GM18907 (cell line): Measurements from ENCODE around the gene PIGW.
"Not testable (repeated sequence)": the region's sequence is repeated elsewhere in the genome, so short reads cannot be mapped to it uniquely, and the experiment has no call there.

Experiments
- ATAC-seq: cut with Tn5 transposase; IDR thresholded peaks from one replicate; pipeline ENCODE4 v1.9.1; 2021; ENCODE audit warnings: mild to moderate bottlenecking, moderate library complexity; ENCODE audit not compliant: unreplicated experiment

Gene PIGW

DNA sequence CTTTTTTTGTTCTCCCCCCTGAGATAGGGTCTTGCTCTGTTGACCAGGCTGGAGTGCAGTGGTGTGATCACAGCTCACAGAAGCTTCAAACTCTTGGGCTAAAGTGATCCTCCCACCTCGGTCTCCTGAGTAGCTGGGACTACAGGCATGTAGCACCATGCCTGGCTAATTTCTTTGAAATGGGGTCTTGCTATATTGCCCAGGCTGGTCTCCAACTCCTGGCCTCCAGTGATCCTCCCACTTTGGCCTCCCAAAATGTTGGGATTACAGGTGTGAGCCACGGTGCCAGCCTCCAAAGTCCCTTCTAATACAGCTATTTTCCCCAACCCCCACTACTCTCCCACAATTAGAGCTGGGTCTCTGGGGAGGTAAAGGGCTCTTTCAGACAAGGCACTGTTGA lies 26.3 kb upstream of the PIGW start:
- not testable (repeated sequence) for ATAC-seq

- ATAC-seq = no peak
Measured at GRCh38 chr17:36509272-36509985, 25.4 kb upstream of the PIGW start.

GRCh38 chr17:36510636-36511035 lies 24.2 kb upstream of the PIGW start:
- ATAC-seq = no peak

- ATAC-seq = no peak
Measured at GRCh38 chr17:36511216-36511615, 23.6 kb upstream of the PIGW start.

DNA sequence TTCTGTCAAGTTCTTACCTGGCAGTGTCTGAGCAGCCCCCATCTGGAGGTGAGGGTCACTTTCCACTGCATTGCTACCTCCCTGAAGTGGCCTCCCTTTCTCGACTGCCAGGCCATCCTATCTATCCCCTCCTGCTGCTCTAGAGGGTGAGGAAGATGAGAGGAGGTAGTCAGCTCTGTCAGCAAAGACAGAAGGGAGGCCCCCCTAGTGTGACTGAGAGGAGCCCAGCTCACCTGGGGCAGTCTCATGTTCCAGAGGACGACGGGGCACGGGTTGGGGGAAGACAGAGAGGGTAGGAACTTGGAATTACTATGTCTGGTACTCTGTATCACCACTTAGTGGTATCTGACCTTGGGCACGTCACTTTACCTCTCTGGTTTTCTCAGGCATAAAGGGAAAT lies 22.1 kb upstream of the PIGW start:
- ATAC-seq = no peak

GRCh38 chr17:36514856-36515255 lies 19.9 kb upstream of the PIGW start:
- no peak for ATAC-seq

GRCh38 chr17:36515837-36516236 lies 18.9 kb upstream of the PIGW start:
- no peak for ATAC-seq

GRCh38 chr17:36523113-36523512 lies 11.7 kb upstream of the PIGW start:
- ATAC-seq = no peak

GRCh38 chr17:36524428-36524876 lies 10.3 kb upstream of the PIGW start:
- no peak for ATAC-seq

DNA sequence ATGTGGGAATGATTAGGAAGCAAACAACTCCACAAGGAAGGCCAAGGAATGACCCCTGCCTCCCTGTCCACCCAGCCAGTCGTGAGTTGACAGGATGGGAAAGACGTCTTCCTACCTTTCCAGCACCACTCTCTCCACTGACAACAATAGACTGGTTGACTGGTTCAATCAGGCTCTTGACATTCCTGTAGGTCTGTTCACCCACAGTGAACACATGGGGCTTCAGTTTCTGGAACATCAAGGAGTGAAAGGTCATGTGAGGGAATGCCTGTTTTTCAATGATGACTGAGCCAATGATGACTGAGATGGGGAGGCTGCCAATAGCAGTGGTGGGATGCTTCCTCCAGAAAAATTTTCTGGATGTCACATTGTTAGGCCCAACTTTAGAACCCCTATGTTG lies 9.7 kb upstream of the PIGW start:
- no peak for ATAC-seq

DNA sequence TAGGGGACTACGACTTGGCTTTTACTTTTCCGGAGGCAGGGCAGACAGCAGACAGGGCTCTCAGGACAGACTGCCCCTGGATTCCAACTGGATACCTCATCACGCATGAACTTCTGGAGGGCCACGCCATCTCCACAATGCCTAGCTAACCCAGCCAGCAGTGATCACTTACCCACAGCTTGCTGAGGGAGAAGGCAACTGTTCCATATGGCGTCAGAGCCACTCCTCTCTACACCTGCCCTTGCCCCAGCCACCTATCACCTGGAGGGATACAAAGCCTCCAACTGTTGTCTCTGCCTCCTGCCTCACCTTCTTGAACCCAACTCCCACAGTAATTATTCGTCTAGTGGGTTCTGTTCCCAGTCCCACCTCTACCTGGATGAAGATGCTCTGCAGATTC lies 8.9 kb upstream of the PIGW start:
- ATAC-seq = no peak

GRCh38 chr17:36527621-36528250 lies 7.1 kb upstream of the PIGW start:
- ATAC-seq = no peak

GRCh38 chr17:36529121-36529520 lies 5.7 kb upstream of the PIGW start:
- ATAC-seq = no peak

GRCh38 chr17:36532435-36532975 lies 2.3 kb upstream of the PIGW start:
- no peak for ATAC-seq

DNA sequence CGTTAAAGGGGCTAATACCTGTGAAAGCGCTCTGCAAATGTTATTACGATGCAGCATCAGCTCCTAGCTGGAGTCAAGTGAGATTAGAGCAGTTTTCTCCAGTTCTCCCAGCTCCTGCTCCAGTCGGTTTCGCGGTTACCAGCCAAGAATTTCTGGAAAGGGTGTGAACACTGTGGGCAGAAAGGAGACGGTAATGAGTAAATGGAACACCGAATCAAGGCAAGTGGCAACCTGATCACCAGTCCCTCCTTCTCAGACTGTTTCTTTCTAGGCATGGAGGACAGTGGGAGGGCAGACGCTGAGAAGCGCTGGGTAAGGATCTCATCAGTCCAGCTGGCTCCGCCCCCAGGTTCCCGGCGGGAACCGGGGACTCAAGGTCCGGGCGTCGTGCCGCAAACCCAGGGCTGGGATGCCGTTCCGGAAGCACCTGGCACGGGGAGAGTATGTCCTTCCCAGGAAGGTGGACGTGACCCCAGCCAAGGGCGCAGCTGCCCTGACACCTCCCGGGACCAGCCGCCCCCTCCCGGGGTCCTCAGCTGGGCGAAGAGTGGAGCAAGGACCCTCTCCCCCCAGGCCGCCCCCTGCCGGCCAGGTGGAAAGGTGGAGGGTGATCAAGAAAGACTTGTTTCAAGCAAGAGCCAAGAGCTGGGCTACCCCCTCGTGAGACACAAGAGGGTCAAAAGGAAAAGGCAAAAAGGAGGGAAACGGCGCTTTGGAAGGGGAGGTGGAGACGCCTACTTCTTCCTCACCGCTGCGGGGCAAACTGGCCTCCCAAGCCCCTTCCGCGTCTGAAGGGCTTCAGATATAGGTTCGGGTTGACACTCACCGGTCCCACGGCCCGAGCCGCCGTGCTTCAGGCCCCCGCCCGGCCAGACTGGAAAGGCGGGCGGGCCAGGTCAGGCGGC lies 600 bp upstream of the PIGW start:
- peak; percentile 33 for ATAC-seq

GRCh38 chr17:36535669-36536081 lies 888 bp downstream of the PIGW start:
- ATAC-seq = peak; percentile 16

- ATAC-seq = no peak
Measured at GRCh38 chr17:36540696-36541095, 5.9 kb downstream of the PIGW start.

- no peak for ATAC-seq
Measured at GRCh38 chr17:36542755-36543154, 8.0 kb downstream of the PIGW start.

DNA sequence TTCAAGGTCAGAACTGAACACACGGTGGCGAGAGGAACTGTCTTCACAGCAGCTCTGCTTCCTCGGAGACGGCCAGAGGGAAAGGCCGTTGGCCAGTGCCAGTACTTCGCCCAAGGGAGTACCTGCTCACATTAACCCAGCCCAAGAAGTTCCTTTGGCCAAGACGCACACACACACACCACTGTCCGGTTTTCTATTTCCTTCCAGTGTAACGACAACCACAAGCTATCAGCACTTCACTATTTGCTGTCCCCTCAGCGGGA lies 9.2 kb downstream of the PIGW start:
- peak; percentile 10 for ATAC-seq

DNA sequence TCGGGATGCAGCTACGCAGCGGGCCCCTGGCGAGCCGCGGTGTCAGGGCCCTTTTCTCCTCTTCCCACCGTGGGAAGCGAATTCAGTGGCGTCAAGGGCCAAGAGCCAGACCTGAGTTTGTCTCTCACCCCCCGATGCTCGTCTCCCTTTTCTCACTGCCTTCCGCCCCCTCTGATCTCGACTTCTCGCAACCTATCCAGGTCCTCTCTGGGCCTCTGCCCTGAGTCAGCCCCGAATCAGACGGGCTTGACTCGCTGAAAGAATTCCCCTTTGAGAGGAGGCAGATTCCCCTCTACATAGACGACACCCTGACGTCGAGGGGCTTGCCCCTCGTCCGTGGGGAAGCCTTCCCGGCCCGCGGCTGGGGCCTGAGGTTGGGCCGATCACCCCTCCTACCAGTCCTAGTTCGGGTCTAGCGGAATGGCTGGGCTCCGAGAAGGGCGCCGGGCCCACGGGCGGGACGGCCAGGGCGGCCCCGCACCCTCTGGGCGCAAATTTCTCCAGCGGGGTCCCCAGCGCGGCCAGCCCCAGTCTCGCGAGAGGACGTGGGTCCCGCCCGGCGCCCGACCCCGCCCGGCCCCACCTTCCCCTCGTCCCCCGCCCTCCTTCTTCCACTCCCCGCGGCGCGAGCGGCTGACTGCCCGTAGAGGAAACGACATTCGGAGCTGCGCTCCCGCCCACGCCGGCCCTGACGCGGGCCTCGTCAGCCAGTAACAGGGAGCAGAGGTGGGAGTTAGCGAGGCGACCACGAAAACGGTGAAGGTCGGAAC lies 9.7 kb downstream of the PIGW start, which contains the start of gene GGNBP2:
TSS of gene GGNBP2 (plus strand) at position 613 of the 770 bp plus-strand sequence. CDS start 806 bp downstream, outside the sequence.
- ATAC-seq = peak; percentile 53

GRCh38 chr17:36545077-36545464 lies 10.3 kb downstream of the PIGW start:
- ATAC-seq = peak; percentile 43
